Left hindlimb (tissue), 1 donor: ENCODE data around the gene LHX3.
A peak's percentile ranks its signal among the peaks of the same experiment; 100 is the strongest.

ENCODE experiments used
- DNase-seq: peaks from one replicate; pipeline ENCODE4 v3.0.0-alpha.2; 2018

The LHX3 gene

GRCh38 chr9:136204838-136205706 is at the start of gene LHX3:
Gene LHX3, minus strand, starts transcription at chr9:136205128. Its CDS starts 116 bp downstream, at chr9:136205012.
- no peak for DNase-seq

- no peak for DNase-seq
Measured at GRCh38 chr9:136253246-136254130, 48.6 kb upstream of the LHX3 start.

- no peak for DNase-seq
Measured at GRCh38 chr9:136252846-136253245, 47.9 kb upstream of the LHX3 start.

- DNase-seq = no peak
Measured at GRCh38 chr9:136252281-136252680, 47.4 kb upstream of the LHX3 start.

- DNase-seq = no peak
Measured at GRCh38 chr9:136251264-136252115, 46.6 kb upstream of the LHX3 start.

- no peak for DNase-seq
Measured at GRCh38 chr9:136250676-136251075, 45.7 kb upstream of the LHX3 start.

GRCh38 chr9:136249877-136250559 is 45.1 kb upstream of the LHX3 start:
- DNase-seq = no peak

GRCh38 chr9:136248951-136249876 is 44.3 kb upstream of the LHX3 start:
- DNase-seq = no peak

- DNase-seq = no peak
Measured at GRCh38 chr9:136247947-136248637, 43.2 kb upstream of the LHX3 start.

GRCh38 chr9:136247551-136247916 is 42.6 kb upstream of the LHX3 start:
- no peak for DNase-seq

- no peak for DNase-seq
Measured at GRCh38 chr9:136246849-136247550, 42.1 kb upstream of the LHX3 start.

- peak; percentile 87 for DNase-seq
Measured at GRCh38 chr9:136245219-136246150, 40.6 kb upstream of the LHX3 start, which contains the start of gene QSOX2. Gene QSOX2, minus strand, starts transcription at chr9:136245812. Its CDS starts 9 bp downstream, at chr9:136245803.

GRCh38 chr9:136244969-136245218 is 40.0 kb upstream of the LHX3 start:
- no peak for DNase-seq

- no peak for DNase-seq
Measured at GRCh38 chr9:136244122-136244968, 39.4 kb upstream of the LHX3 start.

- DNase-seq = no peak
Measured at GRCh38 chr9:136243631-136244030, 38.7 kb upstream of the LHX3 start.

GRCh38 chr9:136242918-136243525 is 38.1 kb upstream of the LHX3 start:
- no peak for DNase-seq

- DNase-seq = no peak
Measured at GRCh38 chr9:136242248-136242647, 37.3 kb upstream of the LHX3 start.
